ENCODE measurements around the gene MSI2. TPM values are rescaled to one million over a fixed set of nuclear protein-coding genes. Genes with fewer than 3 reads are reported as not detected.
"Not testable (repeated sequence)": the region's sequence is repeated elsewhere in the genome, so short reads cannot be mapped to it uniquely, and the experiment has no call there.

The MSI2 gene
- total RNA-seq, 1 donor from 2014 or later = 60.6 TPM

- H3K27me3 Mint-ChIP-seq (ENCODE audit: unreplicated experiment) = peaks cover 2% of the 10 kb centered on the region
Observed at GRCh38 chr17:57211543-57211942, 44.8 kb upstream of the MSI2 start.

DNA sequence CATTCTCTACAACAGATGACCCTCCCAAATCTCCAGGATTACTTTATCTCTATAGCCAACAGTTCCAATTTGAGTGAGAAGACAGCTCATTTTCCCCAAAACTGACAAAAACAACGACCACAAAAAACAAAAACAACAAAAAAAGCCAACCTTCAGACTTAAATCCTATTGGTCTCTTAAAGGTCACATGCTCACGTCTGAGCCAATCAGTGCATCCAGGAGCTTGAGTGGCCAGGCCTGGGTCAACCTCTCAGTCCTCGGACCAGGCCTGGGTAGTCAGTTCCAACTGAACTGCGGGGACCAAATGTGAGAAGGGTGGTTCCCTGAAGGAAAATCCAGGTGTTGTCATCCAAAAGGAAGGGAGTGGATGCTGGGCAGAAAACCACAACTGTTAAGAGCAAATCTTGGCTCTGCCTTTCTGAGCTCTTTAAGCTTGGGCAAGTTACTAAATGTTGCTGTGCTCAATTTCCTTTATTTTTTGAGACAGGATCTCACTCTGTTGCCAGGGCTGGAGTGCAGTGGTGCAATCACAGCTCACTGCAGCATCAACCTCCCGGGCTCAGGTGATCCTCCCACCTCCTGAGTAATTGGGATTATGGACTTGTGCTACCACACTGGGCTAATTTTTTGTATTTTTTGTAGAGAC, 43.0 kb upstream of the MSI2 start:
- Mint-ChIP-seq H3K36me3 (ENCODE audit: low read depth, unreplicated experiment) (no peaks in the 10 kb centered on the region), H3K9me3 (ENCODE audit: unreplicated experiment) (no peaks in the 10 kb centered on the region), H3K4me1 (ENCODE audit: unreplicated experiment) (no peaks in the 10 kb centered on the region), H3K4me3 (ENCODE audit: unreplicated experiment) (no peak overlapping the region), H3K27ac (ENCODE audit: unreplicated experiment) (no peak overlapping the region), H3K27me3 (ENCODE audit: unreplicated experiment) (peaks cover 2% of the 10 kb centered on the region)
- TF ChIP-seq, protein P1, sequence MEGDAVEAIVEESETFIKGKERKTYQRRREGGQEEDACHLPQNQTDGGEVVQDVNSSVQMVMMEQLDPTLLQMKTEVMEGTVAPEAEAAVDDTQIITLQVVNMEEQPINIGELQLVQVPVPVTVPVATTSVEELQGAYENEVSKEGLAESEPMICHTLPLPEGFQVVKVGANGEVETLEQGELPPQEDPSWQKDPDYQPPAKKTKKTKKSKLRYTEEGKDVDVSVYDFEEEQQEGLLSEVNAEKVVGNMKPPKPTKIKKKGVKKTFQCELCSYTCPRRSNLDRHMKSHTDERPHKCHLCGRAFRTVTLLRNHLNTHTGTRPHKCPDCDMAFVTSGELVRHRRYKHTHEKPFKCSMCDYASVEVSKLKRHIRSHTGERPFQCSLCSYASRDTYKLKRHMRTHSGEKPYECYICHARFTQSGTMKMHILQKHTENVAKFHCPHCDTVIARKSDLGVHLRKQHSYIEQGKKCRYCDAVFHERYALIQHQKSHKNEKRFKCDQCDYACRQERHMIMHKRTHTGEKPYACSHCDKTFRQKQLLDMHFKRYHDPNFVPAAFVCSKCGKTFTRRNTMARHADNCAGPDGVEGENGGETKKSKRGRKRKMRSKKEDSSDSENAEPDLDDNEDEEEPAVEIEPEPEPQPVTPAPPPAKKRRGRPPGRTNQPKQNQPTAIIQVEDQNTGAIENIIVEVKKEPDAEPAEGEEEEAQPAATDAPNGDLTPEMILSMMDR (IDR thresholded peaks at IDR 0.05; ENCODE audit: unreplicated experiment) = no peak
- DNase-seq (ENCODE audit: low spot score) = no peak

More at GRCh38 chr17:57211543-57211942, 44.8 kb upstream of the MSI2 start:
- Mint-ChIP-seq H3K4me1 (ENCODE audit: unreplicated experiment) (no peaks in the 10 kb centered on the region), H3K4me3 (ENCODE audit: unreplicated experiment) (no peak overlapping the region), H3K27ac (ENCODE audit: unreplicated experiment) (no peak overlapping the region), H3K9me3 (ENCODE audit: unreplicated experiment) (no peaks in the 10 kb centered on the region), H3K36me3 (ENCODE audit: low read depth, unreplicated experiment) (no peaks in the 10 kb centered on the region)
- TF ChIP-seq, protein P1 (IDR thresholded peaks at IDR 0.05; ENCODE audit: unreplicated experiment) = no peak
- no peak for DNase-seq (ENCODE audit: low spot score)

GRCh38 chr17:57215317-57215716, 41.0 kb upstream of the MSI2 start:
- Mint-ChIP-seq H3K36me3 (ENCODE audit: low read depth, unreplicated experiment) (no peaks in the 10 kb centered on the region), H3K9me3 (ENCODE audit: unreplicated experiment) (no peaks in the 10 kb centered on the region), H3K4me1 (ENCODE audit: unreplicated experiment) (no peaks in the 10 kb centered on the region), H3K27me3 (ENCODE audit: unreplicated experiment) (peaks cover 2% of the 10 kb centered on the region), H3K27ac (ENCODE audit: unreplicated experiment) (no peak overlapping the region), H3K4me3 (ENCODE audit: unreplicated experiment) (no peak overlapping the region)
- DNase-seq (ENCODE audit: low spot score) = no peak
- TF ChIP-seq, protein P1 (IDR thresholded peaks at IDR 0.05; ENCODE audit: unreplicated experiment) = no peak

- Mint-ChIP-seq H3K4me1 (ENCODE audit: unreplicated experiment) (peaks cover 4% of the 10 kb centered on the region), H3K36me3 (ENCODE audit: low read depth, unreplicated experiment) (no peaks in the 10 kb centered on the region), H3K27me3 (ENCODE audit: unreplicated experiment) (no peaks in the 10 kb centered on the region)
Observed at GRCh38 chr17:57221366-57222350, 34.7 kb upstream of the MSI2 start.

DNA sequence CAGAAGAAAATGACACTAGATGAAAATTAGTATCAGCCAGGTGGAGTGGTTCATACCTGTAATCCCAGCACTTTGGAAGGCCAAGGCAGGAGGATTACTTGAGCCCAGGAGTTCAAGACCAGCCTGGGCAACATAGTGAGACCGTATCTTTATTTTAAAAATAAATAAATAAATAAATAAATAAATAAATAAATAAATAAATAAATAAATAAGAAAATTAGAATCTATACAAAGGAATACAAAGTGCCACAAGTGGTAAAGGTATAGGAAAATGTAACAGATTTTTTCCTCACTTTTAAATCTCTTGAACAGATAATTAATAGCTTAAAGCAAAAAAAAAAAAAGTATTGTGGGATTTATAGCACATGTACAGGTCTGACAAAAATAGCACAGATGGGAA, 33.9 kb upstream of the MSI2 start:
- H3K9me3 Mint-ChIP-seq (ENCODE audit: unreplicated experiment); H3K4me3 Mint-ChIP-seq (ENCODE audit: unreplicated experiment); H3K27ac Mint-ChIP-seq (ENCODE audit: unreplicated experiment); H3K27me3 Mint-ChIP-seq (ENCODE audit: unreplicated experiment); DNase-seq (ENCODE audit: low spot score); H3K36me3 Mint-ChIP-seq (ENCODE audit: low read depth, unreplicated experiment): not testable (repeated sequence)
- peaks cover 11% of the 10 kb centered on the region for H3K4me1 Mint-ChIP-seq (ENCODE audit: unreplicated experiment)

More at GRCh38 chr17:57221366-57222350, 34.7 kb upstream of the MSI2 start:
- no peak for DNase-seq (ENCODE audit: low spot score)
- Mint-ChIP-seq H3K27ac (ENCODE audit: unreplicated experiment) (no peak overlapping the region), H3K9me3 (ENCODE audit: unreplicated experiment) (peaks cover 7% of the 10 kb centered on the region), H3K4me3 (ENCODE audit: unreplicated experiment) (no peak overlapping the region)
- TF ChIP-seq, protein P1 (IDR thresholded peaks at IDR 0.05; ENCODE audit: unreplicated experiment) = no peak

Measured in endothelial cell (in vitro differentiated cells).